ENCODE data around the gene UXS1. TPM values are rescaled to one million over a fixed set of nuclear protein-coding genes. Genes with fewer than 3 reads are reported as not detected.
A peak's percentile ranks its signal among the peaks of the same experiment; 100 is the strongest.

Gene UXS1
- total and polyA plus RNA-seq, 9 of the 15 experiments (the other 6 are each of a cell fraction or from before 2014, with no cell fraction given), result 5.8 to 25.8 (median 15.0) TPM

- TF ChIP-seq, protein P1, sequence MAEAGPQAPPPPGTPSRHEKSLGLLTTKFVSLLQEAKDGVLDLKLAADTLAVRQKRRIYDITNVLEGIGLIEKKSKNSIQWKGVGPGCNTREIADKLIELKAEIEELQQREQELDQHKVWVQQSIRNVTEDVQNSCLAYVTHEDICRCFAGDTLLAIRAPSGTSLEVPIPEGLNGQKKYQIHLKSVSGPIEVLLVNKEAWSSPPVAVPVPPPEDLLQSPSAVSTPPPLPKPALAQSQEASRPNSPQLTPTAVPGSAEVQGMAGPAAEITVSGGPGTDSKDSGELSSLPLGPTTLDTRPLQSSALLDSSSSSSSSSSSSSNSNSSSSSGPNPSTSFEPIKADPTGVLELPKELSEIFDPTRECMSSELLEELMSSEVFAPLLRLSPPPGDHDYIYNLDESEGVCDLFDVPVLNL (CRISPR knock-in tag; IDR thresholded peaks at IDR 0.05; ENCODE audit: low read depth), result no peak
- TF ChIP-seq ELF2 (CRISPR knock-in tag; IDR thresholded peaks at IDR 0.05) (no peak), PRMT5 (CRISPR knock-in tag; IDR thresholded peaks at IDR 0.05) (no peak), SMAD2 (IDR thresholded peaks at IDR 0.05; ENCODE audit: low read depth, low read length) (no peak), ELK1 (CRISPR knock-in tag; IDR thresholded peaks at IDR 0.05) (no peak), MAFK (IDR thresholded peaks at IDR 0.05; ENCODE audit: low read length) (peak; percentile 34; the same call in 1 of the 2 replicates), CEBPG (CRISPR knock-in tag; IDR thresholded peaks at IDR 0.05) (no peak), CEBPG (tag; conservative IDR thresholded peaks at IDR 0.05 in 1 of 2, IDR thresholded peaks at IDR 0.05 in 1 of 2) (no peak), ZNF134 (CRISPR knock-in tag; conservative IDR thresholded peaks at IDR 0.05) (no peak), CREB5 (CRISPR knock-in tag; IDR thresholded peaks at IDR 0.05) (no peak), ZFP30 (CRISPR knock-in tag; IDR thresholded peaks at IDR 0.05; ENCODE audit: borderline replicate concordance) (no peak), SMARCE1 (IDR thresholded peaks at IDR 0.05) (peak; percentile 45; the same call in 1 of the 2 replicates), CGGBP1 (CRISPR knock-in tag; IDR thresholded peaks at IDR 0.05) (no peak), TARDBP (IDR thresholded peaks at IDR 0.05) (no peak), NFIX (CRISPR knock-in tag; IDR thresholded peaks at IDR 0.05; ENCODE audit: low read depth) (no peak), SMAD3 (CRISPR knock-in tag; conservative IDR thresholded peaks at IDR 0.05) (no peak), ZNF217 (CRISPR knock-in tag; IDR thresholded peaks at IDR 0.05) (no peak)
- TF ChIP-seq, protein P2, sequence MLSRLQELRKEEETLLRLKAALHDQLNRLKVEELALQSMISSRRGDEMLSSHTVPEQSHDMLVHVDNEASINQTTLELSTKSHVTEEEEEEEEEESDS (CRISPR knock-in tag; IDR thresholded peaks at IDR 0.05), result no peak
- TF ChIP-seq, protein P3, sequence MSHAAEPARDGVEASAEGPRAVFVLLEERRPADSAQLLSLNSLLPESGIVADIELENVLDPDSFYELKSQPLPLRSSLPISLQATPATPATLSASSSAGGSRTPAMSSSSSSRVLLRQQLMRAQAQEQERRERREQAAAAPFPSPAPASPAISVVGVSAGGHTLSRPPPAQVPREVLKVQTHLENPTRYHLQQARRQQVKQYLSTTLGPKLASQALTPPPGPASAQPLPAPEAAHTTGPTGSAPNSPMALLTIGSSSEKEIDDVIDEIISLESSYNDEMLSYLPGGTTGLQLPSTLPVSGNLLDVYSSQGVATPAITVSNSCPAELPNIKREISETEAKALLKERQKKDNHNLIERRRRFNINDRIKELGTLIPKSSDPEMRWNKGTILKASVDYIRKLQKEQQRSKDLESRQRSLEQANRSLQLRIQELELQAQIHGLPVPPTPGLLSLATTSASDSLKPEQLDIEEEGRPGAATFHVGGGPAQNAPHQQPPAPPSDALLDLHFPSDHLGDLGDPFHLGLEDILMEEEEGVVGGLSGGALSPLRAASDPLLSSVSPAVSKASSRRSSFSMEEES (CRISPR knock-in tag; IDR thresholded peaks at IDR 0.05), result no peak
- TF ChIP-seq, protein P4, sequence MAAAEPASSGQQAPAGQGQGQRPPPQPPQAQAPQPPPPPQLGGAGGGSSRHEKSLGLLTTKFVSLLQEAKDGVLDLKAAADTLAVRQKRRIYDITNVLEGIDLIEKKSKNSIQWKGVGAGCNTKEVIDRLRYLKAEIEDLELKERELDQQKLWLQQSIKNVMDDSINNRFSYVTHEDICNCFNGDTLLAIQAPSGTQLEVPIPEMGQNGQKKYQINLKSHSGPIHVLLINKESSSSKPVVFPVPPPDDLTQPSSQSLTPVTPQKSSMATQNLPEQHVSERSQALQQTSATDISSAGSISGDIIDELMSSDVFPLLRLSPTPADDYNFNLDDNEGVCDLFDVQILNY (CRISPR knock-in tag; IDR thresholded peaks at IDR 0.05), result no peak
Measured at GRCh38 chr2:106189764-106190468, 4.2 kb downstream of the UXS1 start (continued).

Data from K562 (cell line).